HG03025 (cell line): ENCODE measurements around the gene RCHY1.
"Not testable (repeated sequence)": the region's sequence is repeated elsewhere in the genome, so short reads cannot be mapped to it uniquely, and the experiment has no call there.

Experiments used
- ATAC-seq: cut with Tn5 transposase; IDR thresholded peaks from one replicate; pipeline ENCODE4 v1.9.1; 2021; ENCODE audit warnings: mild to moderate bottlenecking, moderate library complexity; ENCODE audit not compliant: unreplicated experiment, low FRiP score

The RCHY1 gene

GRCh38 chr4:75519452-75519851, 5.2 kb upstream of the RCHY1 start:
- not testable (repeated sequence) for ATAC-seq

DNA sequence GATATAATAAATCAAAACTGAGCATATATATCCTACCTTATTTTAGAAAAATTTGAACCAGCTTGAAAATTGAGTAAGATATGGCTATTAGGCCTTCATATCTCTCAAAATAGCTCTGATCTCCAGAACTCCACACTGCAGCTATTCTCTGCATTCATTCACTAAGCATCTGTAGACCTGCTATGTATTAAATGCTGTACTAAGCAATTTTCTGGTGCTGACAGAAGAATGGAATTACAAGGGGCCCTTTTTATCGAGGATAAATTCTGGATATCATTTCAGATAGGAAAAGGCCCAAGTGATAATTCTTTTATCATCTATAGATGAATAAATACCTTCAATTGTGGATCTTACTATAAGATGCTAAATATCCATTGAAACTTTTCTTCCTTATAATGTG, 1.9 kb upstream of the RCHY1 start:
- no peak for ATAC-seq

DNA sequence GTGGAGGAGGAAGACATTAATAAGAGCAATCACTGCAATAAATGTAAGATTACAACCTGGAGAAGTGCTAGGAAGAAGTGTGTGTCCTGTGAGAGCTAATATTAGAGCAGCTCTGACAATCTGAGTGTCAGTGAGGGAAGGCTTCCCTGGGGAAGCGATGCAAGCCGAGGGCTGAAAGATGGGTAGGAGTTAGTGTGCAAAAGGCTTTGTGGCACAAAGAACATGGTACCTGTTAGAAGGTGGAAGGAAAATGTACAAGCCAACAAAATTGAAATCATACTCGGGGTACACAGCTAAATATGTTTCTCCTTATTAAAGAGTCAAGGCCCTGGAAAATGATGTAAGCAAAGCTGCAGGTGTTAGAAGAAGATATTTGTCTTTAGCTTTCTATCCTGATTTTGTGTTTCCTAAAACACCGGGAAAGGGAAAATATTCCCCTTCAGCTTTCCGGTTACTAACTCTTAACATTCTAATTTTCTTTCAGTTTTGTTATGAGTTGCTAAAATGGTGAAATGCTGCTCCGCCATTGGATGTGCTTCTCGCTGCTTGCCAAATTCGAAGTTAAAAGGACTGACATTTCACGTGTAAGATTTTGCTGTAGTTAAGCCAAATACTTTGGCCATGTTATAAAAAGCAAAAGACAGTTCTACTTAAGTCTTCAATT, 878 bp upstream of the RCHY1 start:
- ATAC-seq = peak; percentile 2

- ATAC-seq = no peak
Observed at GRCh38 chr4:75513526-75514130, 575 bp downstream of the RCHY1 start.

DNA sequence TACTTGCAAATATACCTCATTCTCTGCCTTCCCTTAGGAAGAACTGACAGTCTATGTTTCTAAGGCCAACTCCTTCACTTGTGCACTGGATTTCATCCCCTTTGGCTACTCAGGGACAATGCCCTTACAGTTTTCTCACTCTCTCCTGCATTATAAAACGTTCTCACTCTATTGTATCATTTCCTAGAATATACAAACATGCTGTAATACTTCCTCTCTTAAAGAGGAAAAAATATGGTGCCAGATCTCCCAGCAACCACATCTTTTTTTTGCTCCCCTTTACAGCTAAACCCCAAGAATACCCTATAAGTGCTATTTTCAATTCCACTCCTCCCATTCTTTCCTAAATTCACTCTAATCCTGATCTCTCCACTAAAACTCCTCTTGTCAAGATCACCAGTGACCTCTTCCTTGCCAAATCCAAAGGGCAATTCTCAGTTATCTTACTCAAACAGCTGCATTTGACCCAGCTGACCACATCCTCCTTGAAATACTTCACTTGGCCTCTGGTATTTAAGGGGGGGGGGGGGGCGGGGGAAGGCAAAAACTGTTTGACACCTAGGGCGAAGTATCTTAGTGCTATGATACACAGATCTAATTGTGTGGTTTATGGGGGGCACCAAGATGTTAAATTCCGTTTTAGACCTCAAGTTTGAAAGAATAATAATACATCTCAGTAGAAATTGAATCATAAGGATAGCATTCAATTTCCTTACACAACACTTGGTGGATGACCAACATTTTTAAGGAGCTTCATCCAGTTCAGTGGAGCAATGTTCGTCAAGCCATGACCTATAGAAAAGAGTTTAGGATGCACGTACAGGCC, 1.6 kb downstream of the RCHY1 start:
- no peak for ATAC-seq

GRCh38 chr4:75511841-75512240, 2.4 kb downstream of the RCHY1 start:
- ATAC-seq = no peak

- not testable (repeated sequence) for ATAC-seq
Observed at GRCh38 chr4:75509592-75509991, 4.6 kb downstream of the RCHY1 start.

DNA sequence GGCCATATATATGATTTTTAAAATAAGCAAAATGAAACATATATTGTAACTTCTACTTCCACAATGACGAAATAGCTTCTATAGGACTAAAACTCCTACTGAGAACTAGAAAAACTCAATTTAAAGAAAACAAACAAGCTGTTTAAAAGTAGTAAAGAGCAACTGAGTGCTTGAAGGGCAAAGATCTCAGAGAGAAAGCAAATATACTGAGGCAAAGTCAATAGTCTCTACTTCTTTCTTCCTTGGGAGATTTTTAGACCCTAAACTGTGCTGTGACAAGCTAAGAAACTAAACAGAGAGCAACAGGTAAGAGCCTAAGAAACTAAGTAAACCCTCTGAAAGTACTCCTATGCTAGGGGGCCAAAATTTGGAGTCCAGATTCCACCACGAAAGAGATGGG, 8.6 kb downstream of the RCHY1 start:
- ATAC-seq = no peak

DNA sequence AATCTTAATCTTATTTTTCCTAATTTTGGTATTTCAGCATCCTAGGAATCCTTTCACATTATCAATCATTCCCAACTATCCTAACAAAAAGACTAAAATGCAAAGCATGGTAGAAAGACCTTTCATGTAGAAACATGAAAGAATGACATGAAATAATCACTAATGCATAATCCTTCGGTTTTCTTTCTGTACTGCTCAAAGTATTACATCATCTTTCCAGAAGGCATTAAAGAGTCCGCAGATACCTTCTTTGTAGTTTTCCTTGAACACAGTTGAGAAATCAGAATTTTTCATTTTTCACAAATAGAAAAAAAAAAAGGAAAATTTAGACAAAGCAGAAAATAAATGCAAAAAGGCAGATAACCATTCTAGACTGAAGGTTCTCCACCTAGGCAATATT, 11.5 kb downstream of the RCHY1 start:
- no peak for ATAC-seq

- ATAC-seq = no peak
Observed at GRCh38 chr4:75499900-75500299, 14.3 kb downstream of the RCHY1 start.

DNA sequence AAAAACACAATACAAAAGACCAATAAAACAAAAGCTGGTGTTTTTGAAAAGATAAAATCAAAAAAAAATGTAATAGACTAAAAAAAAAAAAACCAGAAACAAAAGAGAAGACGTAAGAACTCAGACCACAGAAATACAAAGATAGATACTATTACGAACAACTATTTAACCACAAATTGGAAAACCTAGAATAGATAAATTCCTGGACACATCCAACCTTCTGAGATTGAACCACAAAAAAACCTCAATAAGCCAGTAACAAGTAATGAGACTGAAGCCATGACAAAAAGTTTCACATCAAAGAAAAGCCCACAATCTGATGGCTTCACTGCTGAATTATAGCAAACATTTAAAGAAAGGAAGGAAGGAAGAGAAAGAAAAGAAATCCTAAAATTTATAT, 16.2 kb downstream of the RCHY1 start:
- ATAC-seq = no peak

- ATAC-seq = no peak
Observed at GRCh38 chr4:75497133-75497532, 17.1 kb downstream of the RCHY1 start.

- no peak for ATAC-seq
Observed at GRCh38 chr4:75496406-75496805, 17.8 kb downstream of the RCHY1 start.

- no peak for ATAC-seq
Observed at GRCh38 chr4:75495476-75495875, 18.7 kb downstream of the RCHY1 start.

GRCh38 chr4:75494563-75494962, 19.6 kb downstream of the RCHY1 start:
- ATAC-seq = no peak

DNA sequence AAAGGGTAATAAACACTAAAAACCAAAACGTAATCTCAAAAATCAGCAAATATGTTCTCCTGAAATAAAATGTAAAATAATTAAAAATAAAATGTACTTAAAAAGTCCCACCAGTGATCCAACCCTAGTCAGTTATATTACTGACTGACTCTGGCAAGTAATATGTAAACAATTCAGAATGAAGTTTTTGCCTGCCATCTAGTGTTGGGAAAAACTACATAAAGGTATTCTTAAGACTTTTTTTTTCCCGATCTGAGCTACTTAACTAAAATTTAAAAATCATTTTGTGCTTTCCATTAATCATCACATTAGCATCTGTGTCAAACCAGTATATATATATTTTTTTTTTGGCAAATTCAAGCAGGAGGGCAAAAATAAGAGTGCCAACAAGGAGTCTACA, 24.0 kb downstream of the RCHY1 start:
- ATAC-seq = no peak

- no peak for ATAC-seq
Observed at GRCh38 chr4:75484190-75484589, 30.0 kb downstream of the RCHY1 start.

GRCh38 chr4:75477201-75477600, 37.0 kb downstream of the RCHY1 start:
- no peak for ATAC-seq

- ATAC-seq = no peak
Observed at GRCh38 chr4:75470738-75471137, 43.5 kb downstream of the RCHY1 start.

DNA sequence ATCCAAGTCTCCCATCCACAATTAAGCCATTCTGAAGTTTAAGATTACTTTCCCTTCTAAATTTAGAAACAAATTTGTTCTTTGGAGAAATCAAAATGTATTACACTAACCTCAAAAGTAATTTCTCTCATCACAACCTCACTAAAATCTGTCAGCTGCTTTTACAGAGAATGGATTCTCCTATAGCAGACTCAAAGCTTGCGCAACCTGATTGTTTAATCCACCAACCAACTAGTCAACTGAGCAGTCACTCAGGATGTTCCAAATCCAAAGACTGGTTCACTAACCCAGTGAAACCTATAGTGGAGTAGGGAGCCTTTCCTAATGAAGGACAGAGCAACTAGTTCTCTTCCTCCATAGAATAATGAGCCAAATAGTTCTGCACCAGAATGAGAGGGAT, 44.3 kb downstream of the RCHY1 start:
- ATAC-seq = no peak

DNA sequence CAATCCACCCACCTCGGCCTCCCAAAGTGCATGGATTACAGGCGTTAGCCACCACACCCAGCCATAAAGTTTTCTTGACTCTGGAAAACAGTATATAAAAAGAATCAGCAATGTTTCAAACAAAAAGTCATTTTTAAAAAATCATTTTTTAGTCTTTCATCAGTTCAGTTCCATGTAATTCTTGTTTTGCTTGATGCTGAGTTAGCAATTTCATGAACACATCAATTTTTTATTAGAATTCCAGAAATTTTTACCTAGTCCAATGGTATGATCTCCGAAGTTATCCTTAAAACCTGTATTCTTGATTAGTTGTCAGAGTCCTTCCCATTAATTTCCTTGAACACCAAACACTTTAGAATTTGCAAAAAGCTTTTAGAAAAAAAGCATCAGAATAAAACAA, 56.8 kb downstream of the RCHY1 start:
- no peak for ATAC-seq

DNA sequence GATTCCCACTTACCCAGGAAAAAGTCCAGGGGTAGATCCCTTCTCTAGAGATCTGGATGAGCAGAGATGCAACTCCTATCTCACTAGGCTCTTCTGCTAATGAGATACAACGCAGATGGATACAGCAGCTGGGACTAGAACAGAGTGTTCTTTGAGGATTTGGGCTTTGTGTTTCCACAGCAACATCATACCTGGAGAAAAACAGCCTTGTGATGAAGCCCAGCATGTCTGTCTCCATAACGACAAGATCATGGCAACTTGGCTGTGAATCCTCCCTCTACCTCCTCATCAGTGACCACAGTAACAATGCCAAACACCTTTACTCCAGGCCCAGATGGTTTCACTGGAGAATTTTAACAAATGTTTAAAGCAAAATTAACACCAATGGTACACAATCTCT, 80.1 kb downstream of the RCHY1 start:
- ATAC-seq = no peak
